Left lung (tissue), 10 donors: ENCODE results near the gene TMEM266. TPM values are rescaled to one million over a fixed set of nuclear protein-coding genes. Genes with fewer than 3 reads are reported as not detected.

ENCODE experiments used
- ATAC-seq: fragments of 200-7000 bp; cut with Tn5 transposase; one replicate; pipeline ENCODE4 v1.9.1; 2020; ENCODE audit warnings: moderate library complexity
- DNase-seq, 4 donors: peaks; one replicate each; pipeline ENCODE4 v3.0.0-alpha.2; 2013 to 2020
- H3K27ac ChIP-seq, 2 donors: fragments of 200-600 bp; sonication (generic) in 1 of 2; one replicate each; pipeline versions ENCODE4 v1.5.0 to v1.8.0; 2020 to 2021
- H3K27me3 ChIP-seq, 2 donors: fragments of 200-600 bp; sonication (generic) in 1 of 2; one replicate each; pipeline versions ENCODE4 v1.5.0 to v1.8.0; 2020 to 2021
- H3K36me3 ChIP-seq, 2 donors: fragments of 200-600 bp; sonication (generic) in 1 of 2; one replicate each; pipeline versions ENCODE4 v1.5.0 to v1.8.0; 2020 to 2021
- H3K4me1 ChIP-seq, 2 donors: fragments of 200-600 bp; one replicate each; pipeline ENCODE4 v1.8.0; 2021
- H3K4me3 ChIP-seq, 2 donors: fragments of 200-600 bp; sonication (generic) in 1 of 2; one replicate each; pipeline versions ENCODE4 v1.5.0 to v1.8.0; 2020 to 2021; ENCODE audit warnings: mild to moderate bottlenecking in 1 of 2
- H3K9me3 ChIP-seq, 2 donors: fragments of 200-600 bp; sonication (generic) in 1 of 2; one replicate each; pipeline versions ENCODE4 v1.5.0 to v1.8.0; 2020 to 2021
- CTCF ChIP-seq, 2 donors: fragments of 200-600 bp; sonication (generic) in 1 of 2; IDR thresholded peaks; one replicate each; pipeline versions ENCODE4 v1.5.0 to v1.8.0; 2021; ENCODE audit warnings: antibody characterized with exemption in 2 of 2
- intact Hi-C, 2 donors: fragments of 100-400 bp; cut with DNase I; formaldehyde crosslinking; loops; one replicate each; pipeline versions ENCODE4 v1.11.2 to v1.14.2; 2022
- polyA plus RNA-seq, 6 donors: library from polyadenylated mRNA; unstranded; fragments of 120-200 nt; gene quantifications; one replicate each; pipeline ENCODE4 v1.2.1, GENCODE V29; 2013; ENCODE audit not compliant: insufficient read length in 6 of 6
- total RNA-seq, 2 donors: library from RNA; stranded (reverse); fragmentation: NEBNext Ultra II Directional; extraction: Animal tissue kit (Norgen Biotek cat#: 25700); gene quantifications; one replicate each; pipeline ENCODE4 v1.2.1, GENCODE V29; 2021
- donor health status: DM: no; HTN: yes; CAD: no.
- donor health status: DM: no; HTN: no; CAD: no.

The TMEM266 gene
- total and polyA plus RNA-seq, 8 donors: 1.1 to 2.9 (median 2.3) TPM

- no peaks in the 10 kb centered on the region for H3K36me3 ChIP-seq
- TF ChIP-seq CTCF (IDR thresholded peaks at IDR 0.05): no peak
- DNase-seq (no peak), ATAC-seq (no peak)
- H3K9me3 ChIP-seq: no peaks in the 10 kb centered on the region
- no peaks in the 10 kb centered on the region for H3K27me3 ChIP-seq
- intact Hi-C loops: loop anchor here in 1 of 2 donors (5.0 kb wide), 1 partner anchor 73 kb away; no protein-coding TSS in a partner anchor
- no peak overlapping the region for H3K27ac ChIP-seq
- peaks cover 3 to 13% of the 10 kb centered on the region in 2 donors for H3K4me1 ChIP-seq
- no peak overlapping the region for H3K4me3 ChIP-seq
Observed at GRCh38 chr15:76135516-76135915, 75.7 kb downstream of the TMEM266 start.

- no peaks in the 10 kb centered on the region for H3K27me3 ChIP-seq
- no peak for TF ChIP-seq CTCF (IDR thresholded peaks at IDR 0.05)
- intact Hi-C loops: loop anchor here in 1 of 2 donors (5.0 kb wide), 1 partner anchor 76 kb away; no protein-coding TSS in a partner anchor
- H3K36me3 ChIP-seq: no peaks in the 10 kb centered on the region
- H3K4me1 ChIP-seq: peaks cover 3 to 15% of the 10 kb centered on the region in 2 donors
- no peak for ATAC-seq
- H3K9me3 ChIP-seq: no peaks in the 10 kb centered on the region
- H3K27ac ChIP-seq: no peak overlapping the region
- no peak for DNase-seq
- no peak overlapping the region for H3K4me3 ChIP-seq
Observed at GRCh38 chr15:76138436-76138835, 78.7 kb downstream of the TMEM266 start.

GRCh38 chr15:76139368-76140073, 79.7 kb downstream of the TMEM266 start:
- H3K36me3 ChIP-seq: no peaks in the 10 kb centered on the region
- intact Hi-C loops: loop anchor here in 1 of 2 donors (5.0 kb wide), 1 partner anchor 77 kb away; no protein-coding TSS in a partner anchor
- no peaks in the 10 kb centered on the region for H3K9me3 ChIP-seq
- TF ChIP-seq CTCF (IDR thresholded peaks at IDR 0.05): peak; percentile 88 to 95
- ATAC-seq (peak; percentile 96), DNase-seq (peak in 3 of 4 donors; percentile 48 to 73 (median 54))
- no peak overlapping the region for H3K27ac ChIP-seq
- no peaks in the 10 kb centered on the region for H3K27me3 ChIP-seq
- H3K4me1 ChIP-seq: peaks cover 3 to 15% of the 10 kb centered on the region in 2 donors
- no peak overlapping the region for H3K4me3 ChIP-seq

- Histone ChIP-seq H3K36me3 (no peaks in the 10 kb centered on the region), H3K27me3 (no peaks in the 10 kb centered on the region), H3K4me1 (peaks cover 3 to 15% of the 10 kb centered on the region in 2 donors), H3K4me3 (no peak overlapping the region), H3K27ac (no peak overlapping the region), H3K9me3 (no peaks in the 10 kb centered on the region)
- peak; percentile 45 for ATAC-seq
- TF ChIP-seq CTCF (IDR thresholded peaks at IDR 0.05): no peak
- no peak for DNase-seq
- intact Hi-C loops: no loop called here
Observed at GRCh38 chr15:76140074-76140464, 80.3 kb downstream of the TMEM266 start.

GRCh38 chr15:76146812-76147211, 87.0 kb downstream of the TMEM266 start:
- no peaks in the 10 kb centered on the region for H3K36me3 ChIP-seq
- H3K27me3 ChIP-seq: peaks cover 0 to 11% of the 10 kb centered on the region in 2 donors
- no peak for ATAC-seq
- H3K9me3 ChIP-seq: no peaks in the 10 kb centered on the region
- intact Hi-C loops: no loop called here
- TF ChIP-seq CTCF (IDR thresholded peaks at IDR 0.05): no peak
- no peak for DNase-seq
- H3K4me1 ChIP-seq: peaks cover 0 to 19% of the 10 kb centered on the region in 2 donors
- no peak overlapping the region for H3K27ac ChIP-seq
- no peak overlapping the region for H3K4me3 ChIP-seq
